ENCODE results near the gene BCS1L. TPM values are rescaled to one million over a fixed set of nuclear protein-coding genes. Genes with fewer than 3 reads are reported as not detected.

BCS1L gene
- total and polyA plus RNA-seq, 2 of the 13 experiments (the other 11 are each of a cell fraction or from before 2014, with no cell fraction given): 48.9 to 76.0 TPM

- TF ChIP-seq TOPORS (CRISPR knock-in tag; IDR thresholded peaks at IDR 0.05) (peak; percentile 70; the same call in 1 of the 2 replicates), KDM5B (CRISPR knock-in tag; IDR thresholded peaks at IDR 0.05; ENCODE audit: borderline replicate concordance) (peak; percentile 98), ZNF737 (CRISPR knock-in tag; IDR thresholded peaks at IDR 0.05; ENCODE audit: borderline replicate concordance) (no peak; the same call in 1 of the 2 replicates), ZNF468 (CRISPR knock-in tag; IDR thresholded peaks at IDR 0.05) (no peak), ZNF337 (CRISPR knock-in tag; IDR thresholded peaks at IDR 0.05; ENCODE audit: borderline replicate concordance, low read depth) (0 out of 2 replicates have a peak, but pooled peaks have one; percentile 33), SNAI1 (CRISPR knock-in tag; IDR thresholded peaks at IDR 0.05; ENCODE audit: borderline replicate concordance) (peak; percentile 95), RORA (CRISPR knock-in tag; IDR thresholded peaks at IDR 0.05) (no peak), RFX3 (CRISPR knock-in tag; IDR thresholded peaks at IDR 0.05) (no peak), HNRNPLL (IDR thresholded peaks at IDR 0.05; ENCODE audit: low read depth, low read length, poor library complexity, severe bottlenecking) (peak; percentile 78), MED1 (CRISPR knock-in tag; IDR thresholded peaks at IDR 0.05) (peak; percentile 62; the same call in 1 of the 2 replicates), ZNF547 (CRISPR knock-in tag; IDR thresholded peaks at IDR 0.05) (peak; percentile 81), ZNF343 (CRISPR knock-in tag; IDR thresholded peaks at IDR 0.05) (peak; percentile 91), ZNF746 (CRISPR knock-in tag; IDR thresholded peaks at IDR 0.05) (peak; percentile 81), ZNF280D (CRISPR knock-in tag; IDR thresholded peaks at IDR 0.05) (peak; percentile 80), PITX1 (CRISPR knock-in tag; IDR thresholded peaks at IDR 0.05) (peak; percentile 29), BRCA1 (CRISPR knock-in tag; IDR thresholded peaks at IDR 0.05) (no peak), MIER3 (CRISPR knock-in tag; IDR thresholded peaks at IDR 0.05; ENCODE audit: borderline replicate concordance) (peak; percentile 54; the same call in 1 of the 2 replicates), ARNT (IDR thresholded peaks at IDR 0.05) (no peak), HDAC6 (IDR thresholded peaks at IDR 0.05; ENCODE audit: low read depth, low read length) (no peak), ZFP36L2 (CRISPR knock-in tag; IDR thresholded peaks at IDR 0.05) (no peak), ZNF143 (CRISPR knock-in tag; IDR thresholded peaks at IDR 0.05) (peak; percentile 45), U2AF2 (IDR thresholded peaks at IDR 0.05; ENCODE audit: low read depth, low read length) (peak; percentile 88; the same call in 1 of the 2 replicates), AGO2 (optimal IDR thresholded peaks at IDR 0.05; ENCODE audit: low read depth, low read length) (peak; percentile 87), RBM22 (optimal IDR thresholded peaks at IDR 0.05; ENCODE audit: low read length) (no peak), ASH2L (IDR thresholded peaks at IDR 0.05; ENCODE audit: insufficient read length, low read depth, low read length) (peak; percentile 93)
- TF ChIP-seq, protein P1, sequence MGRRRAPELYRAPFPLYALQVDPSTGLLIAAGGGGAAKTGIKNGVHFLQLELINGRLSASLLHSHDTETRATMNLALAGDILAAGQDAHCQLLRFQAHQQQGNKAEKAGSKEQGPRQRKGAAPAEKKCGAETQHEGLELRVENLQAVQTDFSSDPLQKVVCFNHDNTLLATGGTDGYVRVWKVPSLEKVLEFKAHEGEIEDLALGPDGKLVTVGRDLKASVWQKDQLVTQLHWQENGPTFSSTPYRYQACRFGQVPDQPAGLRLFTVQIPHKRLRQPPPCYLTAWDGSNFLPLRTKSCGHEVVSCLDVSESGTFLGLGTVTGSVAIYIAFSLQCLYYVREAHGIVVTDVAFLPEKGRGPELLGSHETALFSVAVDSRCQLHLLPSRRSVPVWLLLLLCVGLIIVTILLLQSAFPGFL (CRISPR knock-in tag; IDR thresholded peaks at IDR 0.05): no peak
- TF ChIP-seq, protein P2, sequence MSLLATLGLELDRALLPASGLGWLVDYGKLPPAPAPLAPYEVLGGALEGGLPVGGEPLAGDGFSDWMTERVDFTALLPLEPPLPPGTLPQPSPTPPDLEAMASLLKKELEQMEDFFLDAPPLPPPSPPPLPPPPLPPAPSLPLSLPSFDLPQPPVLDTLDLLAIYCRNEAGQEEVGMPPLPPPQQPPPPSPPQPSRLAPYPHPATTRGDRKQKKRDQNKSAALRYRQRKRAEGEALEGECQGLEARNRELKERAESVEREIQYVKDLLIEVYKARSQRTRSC (CRISPR knock-in tag; IDR thresholded peaks at IDR 0.05; ENCODE audit: low read depth): no peak; the same call in 1 of the 2 replicates
Observed at GRCh38 chr2:218659258-218659987, at the start of gene BCS1L, which contains the start of gene ZNF142 (continued).

Measured in HepG2 (cell line).